ENCODE results near the gene SUGP2. TPM values are rescaled to one million over a fixed set of nuclear protein-coding genes. Genes with fewer than 3 reads are reported as not detected.

Gene SUGP2
- total and polyA plus RNA-seq, 2 of the 13 experiments (the other 11 are each of a cell fraction or from before 2014, with no cell fraction given) = 40.6 to 57.7 TPM

DNA sequence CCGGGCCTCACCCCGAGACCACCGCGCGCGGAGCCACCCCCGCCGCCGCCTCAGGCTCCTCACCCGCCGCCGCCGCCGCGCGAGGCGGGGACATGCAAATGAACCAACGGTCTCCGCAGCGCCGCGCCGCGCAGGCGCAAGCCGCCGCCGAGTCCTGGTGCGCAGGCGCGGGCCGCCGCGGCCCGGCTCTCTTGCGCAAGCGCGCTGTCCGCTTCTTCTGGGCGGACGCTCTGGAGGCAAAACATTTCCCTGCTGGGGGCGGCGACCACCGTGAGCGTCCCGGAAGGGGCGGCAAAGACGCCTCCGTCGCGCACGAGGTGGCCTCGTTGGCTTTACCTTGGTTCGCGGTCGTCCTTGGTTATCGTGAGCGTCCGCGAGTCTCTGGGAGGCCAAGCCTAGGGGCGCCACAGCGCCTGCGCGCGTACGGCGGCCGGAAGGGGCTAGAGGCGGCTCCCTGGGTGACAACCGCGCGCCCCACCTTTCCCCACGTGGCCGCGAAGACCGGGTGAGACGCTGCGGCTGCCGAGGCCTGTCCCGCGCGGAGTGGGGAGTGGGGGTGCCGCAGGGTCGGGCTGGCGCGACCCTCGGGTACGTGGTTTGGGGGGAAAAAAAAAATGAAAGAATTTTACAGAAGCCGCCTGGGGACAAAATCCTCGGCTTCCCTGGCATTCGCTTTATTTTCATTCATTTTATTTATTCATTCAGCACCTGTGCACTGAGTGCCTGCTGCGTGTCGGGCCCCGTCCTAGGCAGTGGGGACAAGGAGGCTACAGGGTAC lies at the start of gene SUGP2, which contains the start of gene ARMC6 (continued):
- TF ChIP-seq HNF1B (CRISPR knock-in tag; IDR thresholded peaks at IDR 0.05) = peak; percentile 65
- TF ChIP-seq AKNA (CRISPR knock-in tag; IDR thresholded peaks at IDR 0.05; ENCODE audit: borderline replicate concordance) = no peak
- TF ChIP-seq ZNF335 (CRISPR knock-in tag; IDR thresholded peaks at IDR 0.05) = no peak
- peak; percentile 94 for TF ChIP-seq ZNF607 (CRISPR knock-in tag; IDR thresholded peaks at IDR 0.05; ENCODE audit: borderline replicate concordance)
- TF ChIP-seq, protein P1, sequence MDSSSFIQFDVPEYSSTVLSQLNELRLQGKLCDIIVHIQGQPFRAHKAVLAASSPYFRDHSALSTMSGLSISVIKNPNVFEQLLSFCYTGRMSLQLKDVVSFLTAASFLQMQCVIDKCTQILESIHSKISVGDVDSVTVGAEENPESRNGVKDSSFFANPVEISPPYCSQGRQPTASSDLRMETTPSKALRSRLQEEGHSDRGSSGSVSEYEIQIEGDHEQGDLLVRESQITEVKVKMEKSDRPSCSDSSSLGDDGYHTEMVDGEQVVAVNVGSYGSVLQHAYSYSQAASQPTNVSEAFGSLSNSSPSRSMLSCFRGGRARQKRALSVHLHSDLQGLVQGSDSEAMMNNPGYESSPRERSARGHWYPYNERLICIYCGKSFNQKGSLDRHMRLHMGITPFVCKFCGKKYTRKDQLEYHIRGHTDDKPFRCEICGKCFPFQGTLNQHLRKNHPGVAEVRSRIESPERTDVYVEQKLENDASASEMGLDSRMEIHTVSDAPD (CRISPR knock-in tag; IDR thresholded peaks at IDR 0.05) = no peak; the same call in 1 of the 2 replicates
- peak; percentile 66 for TF ChIP-seq MIER3 (CRISPR knock-in tag; IDR thresholded peaks at IDR 0.05; ENCODE audit: borderline replicate concordance)
- TF ChIP-seq, protein P2, sequence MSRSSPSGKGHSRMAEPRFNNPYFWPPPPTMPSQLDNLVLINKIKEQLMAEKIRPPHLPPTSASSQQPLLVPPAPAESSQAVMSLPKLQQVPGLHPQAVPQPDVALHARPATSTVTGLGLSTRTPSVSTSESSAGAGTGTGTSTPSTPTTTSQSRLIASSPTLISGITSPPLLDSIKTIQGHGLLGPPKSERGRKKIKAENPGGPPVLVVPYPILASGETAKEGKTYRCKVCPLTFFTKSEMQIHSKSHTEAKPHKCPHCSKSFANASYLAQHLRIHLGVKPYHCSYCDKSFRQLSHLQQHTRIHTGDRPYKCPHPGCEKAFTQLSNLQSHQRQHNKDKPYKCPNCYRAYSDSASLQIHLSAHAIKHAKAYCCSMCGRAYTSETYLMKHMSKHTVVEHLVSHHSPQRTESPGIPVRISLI (CRISPR knock-in tag; IDR thresholded peaks at IDR 0.05; ENCODE audit: borderline replicate concordance) = peak; percentile 76; the same call in 1 of the 2 replicates
- TF ChIP-seq KLF6 (CRISPR knock-in tag; IDR thresholded peaks at IDR 0.05) = peak; percentile 93; the same call in 1 of the 2 replicates
- TF ChIP-seq KMT2A (CRISPR knock-in tag; IDR thresholded peaks at IDR 0.05) = peak; percentile 29; the same call in 1 of the 2 replicates
- TF ChIP-seq KDM3A (CRISPR knock-in tag; IDR thresholded peaks at IDR 0.05; ENCODE audit: low read depth) = peak; percentile 89
- peak; percentile 95 for TF ChIP-seq BCL3 (CRISPR knock-in tag; IDR thresholded peaks at IDR 0.05)
- TF ChIP-seq ZNF557 (CRISPR knock-in tag; IDR thresholded peaks at IDR 0.05) = peak; percentile 60; the same call in 1 of the 2 replicates
- no peak for TF ChIP-seq KLF12 (CRISPR knock-in tag; IDR thresholded peaks at IDR 0.05; ENCODE audit: borderline replicate concordance)
- TF ChIP-seq KLF9 (CRISPR knock-in tag; IDR thresholded peaks at IDR 0.05; ENCODE audit: low read depth) = no peak
- no peak; the same call in none of the 2 replicates for TF ChIP-seq UBTF (CRISPR knock-in tag; IDR thresholded peaks at IDR 0.05)
